DND-41 (cell line): ENCODE results near the gene DSTN.

Source experiments
- CTCF ChIP-seq: IDR thresholded peaks from 2 replicates; pipeline ENCODE4 v1.5.1; 2012; ENCODE audit warnings: borderline replicate concordance, low read length, moderate library complexity, mild to moderate bottlenecking; ENCODE audit not compliant: poor library complexity, severe bottlenecking; ENCODE audit errors: extremely low read depth
- EZH2 ChIP-seq: IDR thresholded peaks from 3 replicates; pipeline ENCODE4 v1.6.1; 2012; ENCODE audit warnings: borderline replicate concordance, low read depth, mild to moderate bottlenecking, moderate library complexity, low read length, inconsistent platforms; ENCODE audit not compliant: severe bottlenecking

DNA sequence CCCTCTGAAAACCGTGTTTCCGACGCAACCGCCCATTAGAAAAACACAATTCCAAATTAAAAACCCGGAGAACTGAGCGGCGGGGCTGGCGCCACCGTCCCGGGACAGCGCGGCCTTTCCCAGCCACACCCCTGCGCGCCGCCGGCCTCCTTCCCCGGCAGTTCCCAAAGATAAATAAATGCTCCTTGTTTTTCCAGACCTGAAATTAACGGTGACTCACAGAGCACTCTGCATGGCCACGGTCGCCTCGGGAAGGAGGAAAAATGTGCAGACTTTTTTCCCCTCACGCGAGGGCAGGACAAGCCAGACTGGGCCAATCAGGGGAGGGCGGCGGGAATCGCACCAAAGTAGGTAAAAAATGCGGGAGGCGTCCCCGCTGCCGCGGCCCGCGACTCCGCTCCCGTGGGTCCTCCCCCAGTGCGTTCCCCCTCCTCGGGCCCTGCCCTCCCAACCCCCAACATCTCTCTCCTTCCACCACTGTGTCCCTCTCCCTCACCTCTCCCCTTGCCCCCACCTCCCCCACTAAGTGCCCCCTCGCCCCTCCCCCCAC, 828 bp upstream of the DSTN start:
- TF ChIP-seq CTCF = no peak
- no peak for TF ChIP-seq EZH2
